GM18508 (cell line): ENCODE measurements around the gene AK9.

Experiments used
- ATAC-seq: cut with Tn5 transposase; IDR thresholded peaks from one replicate; pipeline ENCODE4 v1.9.1; 2021; ENCODE audit warnings: moderate number of reproducible peaks; ENCODE audit not compliant: insufficient read depth, unreplicated experiment

The AK9 gene

DNA sequence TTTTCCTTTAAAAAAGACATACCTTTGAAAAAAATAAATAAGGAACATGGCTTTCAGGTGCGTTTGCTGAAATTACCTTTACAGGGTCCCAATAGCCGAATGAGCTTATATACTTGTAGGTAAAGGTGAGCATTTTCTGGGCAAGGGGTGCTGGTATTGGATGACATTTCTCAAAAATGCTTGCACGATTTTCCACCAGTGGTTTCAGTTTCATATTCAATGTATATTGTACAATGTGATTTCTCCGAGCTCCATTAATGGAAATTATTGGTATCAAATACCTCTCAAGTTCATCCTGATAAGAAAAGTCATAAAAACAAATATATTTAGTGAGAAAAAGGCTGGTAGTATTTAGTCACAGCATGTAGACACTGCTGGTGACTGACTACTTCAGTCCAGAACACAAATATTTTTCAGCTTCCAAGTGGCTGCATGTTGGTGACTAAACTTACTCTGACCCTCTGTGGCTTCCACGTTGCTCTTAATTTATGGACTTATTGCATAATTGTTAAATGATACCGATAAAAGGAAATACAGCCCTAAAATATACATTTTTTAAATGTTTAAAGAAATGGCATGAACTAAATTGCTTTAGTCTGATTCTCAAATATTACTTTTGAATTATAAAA is 175.1 kb downstream of the AK9 start:
- ATAC-seq = no peak

DNA sequence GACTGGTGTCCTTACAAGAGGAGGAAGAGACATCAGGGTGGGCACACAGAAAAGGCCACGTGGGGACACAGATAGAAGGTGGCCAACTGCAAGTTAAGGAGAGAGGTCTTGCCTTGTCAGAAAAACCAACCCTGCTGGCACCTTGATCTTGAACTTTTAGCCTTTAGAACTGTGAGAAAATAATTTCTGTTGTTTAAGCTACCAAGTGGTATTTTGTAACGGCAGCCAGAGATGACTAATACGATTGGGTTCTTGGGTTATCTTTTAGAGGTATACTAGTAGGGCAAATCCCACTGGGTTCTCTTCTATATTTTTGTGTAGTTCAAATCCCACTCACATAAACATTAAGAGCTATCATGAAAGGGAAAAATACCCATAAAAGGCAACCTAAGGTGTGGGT is 176.1 kb downstream of the AK9 start:
- ATAC-seq = no peak

DNA sequence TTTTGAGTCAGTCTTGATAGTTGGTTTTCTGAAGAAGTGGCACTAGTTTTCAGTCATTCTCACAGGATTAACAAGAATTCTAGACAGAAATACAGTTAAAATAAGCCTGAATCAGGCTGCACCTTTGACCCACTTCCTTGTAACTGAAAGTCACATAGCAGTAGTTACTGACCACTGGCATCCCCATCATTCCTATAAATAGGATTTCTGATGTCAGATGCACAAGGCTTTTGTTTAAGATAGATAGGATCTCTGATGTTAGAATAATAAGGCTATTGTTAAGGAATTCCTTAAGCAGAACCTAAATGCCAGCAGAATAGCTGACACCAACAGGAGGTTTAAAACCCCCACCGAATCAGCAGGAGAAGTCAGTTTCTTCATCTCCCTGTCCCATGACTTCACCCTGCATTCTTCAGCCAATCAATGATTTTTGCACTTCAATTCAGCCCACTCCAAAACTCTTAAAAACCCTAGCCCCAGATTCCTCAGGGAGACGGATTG is 177.4 kb downstream of the AK9 start:
- no peak for ATAC-seq

DNA sequence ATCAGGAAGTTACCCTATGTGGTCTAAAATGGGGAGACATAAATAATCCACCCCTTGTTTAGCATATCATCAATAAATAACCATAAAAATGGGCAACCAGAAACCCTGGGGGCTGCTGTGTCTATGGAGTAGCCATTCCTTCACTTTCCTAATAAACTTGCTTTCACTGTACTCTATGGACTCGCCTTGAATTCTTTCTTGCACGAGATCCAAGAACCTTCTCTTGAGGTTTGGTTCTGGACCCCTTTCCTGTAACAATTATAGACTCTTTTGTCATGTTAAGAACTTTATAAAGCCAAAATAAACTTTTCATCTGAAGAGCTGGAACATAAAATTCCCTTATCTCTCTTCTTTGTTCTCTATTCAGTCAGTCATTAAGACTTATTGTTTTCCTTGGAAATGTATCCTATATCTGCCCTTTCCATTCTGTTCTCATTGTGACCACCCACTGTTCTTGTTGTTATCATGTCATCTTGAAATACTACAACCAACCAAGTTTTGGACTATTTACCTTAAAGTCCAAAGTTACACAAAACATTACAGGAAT is 178.7 kb downstream of the AK9 start:
- ATAC-seq = no peak

DNA sequence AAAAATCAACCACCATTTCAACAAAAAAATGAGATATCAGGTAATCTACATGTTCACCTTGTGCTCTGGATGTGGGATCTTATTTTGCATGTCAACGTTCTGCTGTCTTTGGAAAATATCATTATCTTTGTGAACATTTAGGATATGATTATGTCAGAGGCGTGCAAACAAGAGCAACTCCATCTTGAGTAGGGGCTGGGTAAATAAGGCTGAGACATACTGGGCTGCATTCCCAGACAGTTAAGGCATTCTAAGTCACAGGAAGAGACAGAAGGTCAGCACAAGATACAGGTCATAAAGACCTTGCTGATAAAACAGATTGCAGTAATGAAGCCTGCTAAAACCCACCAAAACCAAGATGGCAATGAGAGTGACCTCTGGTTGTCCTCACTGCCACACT is 179.2 kb downstream of the AK9 start:
- no peak for ATAC-seq

DNA sequence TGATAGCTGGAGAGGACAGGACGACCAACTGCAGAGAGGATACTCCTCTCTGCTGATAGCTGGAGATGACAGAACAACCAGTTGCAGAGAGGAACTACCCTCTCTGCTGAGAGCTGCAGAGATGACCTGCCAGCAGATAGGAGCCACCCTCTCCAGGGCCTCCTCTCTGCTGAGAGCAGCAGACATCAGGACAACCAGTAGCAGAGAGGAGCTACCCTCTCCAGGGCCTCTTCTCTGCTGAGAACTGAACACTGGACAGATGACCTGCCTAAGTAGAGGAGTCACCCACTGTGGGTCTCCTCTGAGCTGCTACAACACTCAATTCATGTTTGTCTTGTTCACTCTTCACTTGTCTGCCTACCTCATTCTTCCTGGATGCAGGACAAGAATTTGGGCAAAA is 180.6 kb downstream of the AK9 start:
- no peak for ATAC-seq

DNA sequence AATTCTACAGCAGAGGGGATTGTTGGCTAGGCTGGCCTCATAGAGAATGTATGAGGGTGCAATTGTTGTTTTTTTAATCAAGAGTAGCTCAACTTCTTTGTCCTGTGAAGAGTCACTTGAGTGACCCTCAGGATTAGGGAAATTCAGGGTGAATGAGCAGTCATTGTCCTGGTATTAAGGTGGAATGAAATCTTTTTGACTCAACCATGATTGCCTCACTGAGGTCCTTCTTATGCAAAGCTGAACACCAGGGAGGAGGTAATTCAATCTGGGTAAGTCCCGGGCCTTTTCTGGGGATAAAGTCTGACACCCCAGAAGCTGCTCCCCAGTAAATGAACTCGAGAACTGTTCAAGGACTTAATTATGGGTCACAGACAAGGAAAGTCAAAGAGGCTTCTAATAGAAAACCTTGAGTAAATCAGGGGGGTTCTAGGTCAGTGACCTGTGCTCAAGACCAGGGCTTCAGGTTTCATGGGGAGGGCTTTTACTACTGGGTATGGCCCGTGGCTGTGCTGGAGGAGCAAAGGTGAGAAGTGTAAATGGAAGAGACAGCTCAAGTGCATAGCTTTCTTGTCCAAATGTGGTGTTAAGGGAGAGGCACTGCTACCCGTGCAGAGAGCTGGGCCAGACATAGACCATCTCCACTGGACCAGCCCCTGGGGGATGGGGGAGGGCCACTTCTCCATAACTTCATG is 182.7 kb downstream of the AK9 start:
- no peak for ATAC-seq

DNA sequence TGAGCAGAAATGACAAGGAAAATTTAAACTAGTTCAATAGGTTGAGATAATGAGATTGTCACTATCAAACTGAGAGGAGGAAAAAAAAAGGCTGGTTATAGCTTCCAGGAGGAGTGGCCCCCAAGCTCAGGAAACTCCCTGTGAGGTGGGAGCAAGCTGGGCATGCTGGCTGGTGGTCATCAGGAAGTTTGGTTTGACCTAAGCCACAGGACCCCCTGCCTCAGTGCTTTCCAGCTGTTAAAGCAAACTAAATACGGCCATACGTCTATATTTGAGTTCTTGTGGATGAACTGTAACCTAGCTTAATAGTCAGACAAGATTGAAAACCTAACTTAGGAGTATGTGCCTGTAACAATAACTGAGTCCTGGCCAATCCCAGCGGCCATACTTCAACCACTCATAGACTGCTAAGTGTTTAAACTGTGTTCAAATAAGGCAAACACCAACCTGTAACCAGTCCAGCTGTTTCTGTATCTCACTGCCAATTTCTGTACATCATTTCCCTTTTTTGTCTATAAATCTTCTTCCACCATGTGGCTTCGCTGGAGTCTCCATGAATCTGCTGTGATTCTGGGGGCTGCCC is 183.4 kb downstream of the AK9 start:
- ATAC-seq = no peak

DNA sequence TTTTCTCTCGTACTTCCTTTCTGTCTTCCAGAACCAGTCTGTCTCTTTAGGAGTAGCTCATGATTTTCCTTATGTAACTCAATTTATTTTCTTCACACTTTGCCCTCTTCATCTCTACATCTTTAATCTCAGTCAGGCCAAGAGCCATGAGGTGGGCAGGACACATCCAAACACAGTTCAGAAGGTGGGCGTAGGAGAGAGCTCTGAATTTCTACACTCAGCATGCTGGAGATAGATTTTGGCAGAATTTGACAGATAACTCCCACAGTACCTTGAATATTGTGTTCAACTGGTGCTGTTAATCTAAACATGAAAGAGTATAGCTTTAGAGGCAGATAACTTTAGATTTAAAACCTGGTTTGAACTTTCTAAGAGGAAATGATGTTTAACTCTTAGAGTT is 184.2 kb downstream of the AK9 start:
- ATAC-seq = no peak

DNA sequence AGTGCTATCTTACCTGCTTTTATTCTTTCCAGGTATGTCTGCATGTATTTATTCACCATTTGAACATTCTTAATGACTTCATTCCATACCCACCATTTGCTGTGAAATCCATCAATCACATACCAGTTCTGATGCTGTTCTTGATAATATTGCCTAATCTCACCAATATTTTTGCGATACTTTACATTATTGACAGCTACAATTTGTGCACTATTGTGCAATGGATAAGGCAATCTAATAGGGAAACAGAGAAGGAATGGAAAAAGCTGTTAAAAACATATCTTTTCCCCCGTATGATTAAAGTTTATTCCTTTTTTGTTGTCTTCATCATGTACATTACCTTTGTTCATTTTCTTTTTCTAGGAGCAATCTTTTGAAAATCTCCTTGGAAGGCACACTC is 184.7 kb downstream of the AK9 start:
- ATAC-seq = no peak

DNA sequence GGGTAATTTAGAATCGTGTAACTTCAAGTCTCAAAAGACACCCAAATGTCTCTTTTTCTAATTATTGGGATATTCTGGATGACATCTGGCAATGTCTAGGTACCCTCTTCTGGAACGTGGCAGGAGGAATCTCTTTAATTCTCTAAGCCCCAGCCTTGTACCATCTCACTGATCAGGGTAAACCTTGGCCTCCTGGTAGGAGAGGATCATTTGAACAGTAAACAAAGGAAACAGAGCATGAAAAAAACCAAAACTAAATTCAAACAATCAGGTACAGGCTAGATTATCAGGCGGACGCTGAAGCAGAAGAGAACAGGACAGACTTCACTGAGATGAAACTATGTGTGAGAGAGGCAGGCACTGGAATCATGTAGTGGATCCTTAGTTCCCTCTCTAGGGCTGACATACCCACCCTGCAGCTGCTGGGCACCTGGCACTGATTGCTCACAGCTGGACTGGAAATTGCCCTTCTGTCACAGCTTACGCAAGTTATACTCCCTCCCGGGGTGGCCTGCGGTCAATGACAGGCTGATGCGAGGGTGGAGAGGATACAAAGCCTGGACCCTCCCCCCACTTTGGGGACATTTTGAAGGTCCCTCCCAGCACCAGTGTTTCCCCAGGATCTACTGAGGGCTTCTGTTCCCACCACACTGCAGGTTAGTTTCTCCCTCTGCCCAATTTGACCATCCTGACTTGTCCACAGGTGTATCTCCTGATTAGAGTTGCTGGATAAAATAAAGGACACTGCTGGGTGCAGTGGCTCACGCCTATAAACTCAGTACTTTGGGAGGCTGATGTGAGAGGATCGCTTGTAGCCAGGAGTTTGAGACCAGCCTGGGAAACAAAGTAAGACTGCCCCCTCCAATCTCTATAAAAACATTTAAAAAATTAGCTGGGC is 187.4 kb downstream of the AK9 start:
- ATAC-seq = no peak

DNA sequence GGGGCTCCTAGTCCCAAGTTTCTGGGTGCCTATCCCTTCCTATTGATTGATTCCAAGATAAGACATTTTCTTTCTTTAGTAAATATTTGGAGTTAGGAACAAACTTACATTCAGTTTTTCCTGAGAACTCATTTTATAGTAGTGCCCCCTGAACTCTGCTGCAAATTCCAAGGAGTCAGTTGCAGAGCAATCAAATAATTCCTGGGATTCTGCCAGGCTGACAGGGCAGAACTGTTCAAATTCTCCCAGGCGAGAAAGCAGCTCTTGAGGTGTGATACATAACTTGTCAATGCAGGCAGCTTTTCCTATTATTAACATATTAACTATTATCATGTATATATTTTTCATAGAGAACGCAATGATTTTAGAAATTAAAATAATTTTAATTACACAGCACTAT is 192.1 kb downstream of the AK9 start:
- no peak for ATAC-seq

DNA sequence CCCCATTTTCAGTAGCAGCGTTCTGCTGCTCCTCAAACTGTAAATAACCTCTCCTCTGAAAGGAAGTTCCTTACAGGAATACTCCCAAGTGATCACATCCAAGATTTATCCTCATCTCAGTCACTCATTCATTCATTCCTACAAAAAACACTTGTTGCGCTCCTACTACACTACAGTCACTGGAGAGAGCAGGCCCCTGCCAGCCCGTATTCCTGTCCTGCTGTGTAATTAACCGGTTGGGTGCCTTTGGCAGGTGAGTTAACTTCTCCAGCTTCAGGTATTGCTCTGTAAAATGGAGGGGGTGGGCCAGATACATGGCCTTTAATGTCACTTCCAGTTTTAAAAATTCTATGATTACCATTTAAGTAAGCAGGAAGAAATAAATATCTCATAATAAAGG is 192.9 kb downstream of the AK9 start:
- no peak for ATAC-seq

DNA sequence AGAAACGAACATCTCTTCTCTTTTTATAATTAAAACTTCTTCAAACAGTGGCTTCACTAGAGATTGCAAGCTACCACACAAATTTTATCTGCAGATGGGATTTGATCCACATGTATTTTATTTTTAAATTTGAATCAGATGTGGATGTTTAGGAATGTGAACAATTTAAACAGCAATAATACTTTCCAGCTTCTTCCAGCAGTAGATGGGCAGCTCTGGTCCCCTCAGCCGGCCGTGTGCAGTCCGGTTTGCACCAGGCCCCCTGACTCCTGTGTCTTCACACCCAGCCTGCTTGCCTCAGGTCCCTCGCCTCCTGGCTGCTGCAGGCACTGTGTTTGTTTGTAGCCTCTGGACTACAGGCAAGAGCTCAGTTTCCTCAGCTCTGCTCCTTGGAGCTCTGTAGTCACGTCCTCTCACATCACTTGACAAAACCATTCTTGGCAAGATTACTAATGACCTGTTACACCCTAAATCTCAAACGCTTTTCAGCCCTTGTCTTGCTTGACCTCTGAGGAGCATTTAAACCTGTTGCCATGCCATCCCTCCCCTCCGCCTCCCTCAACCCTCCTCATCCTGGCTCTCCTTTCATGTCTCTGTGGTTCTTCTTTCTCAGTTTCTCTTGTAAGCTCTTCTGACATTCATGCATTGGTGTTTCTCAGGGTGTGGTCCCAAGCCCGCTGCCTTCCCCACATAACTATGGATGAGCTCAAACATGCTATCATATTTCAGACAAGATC is 194.8 kb downstream of the AK9 start:
- no peak for ATAC-seq

DNA sequence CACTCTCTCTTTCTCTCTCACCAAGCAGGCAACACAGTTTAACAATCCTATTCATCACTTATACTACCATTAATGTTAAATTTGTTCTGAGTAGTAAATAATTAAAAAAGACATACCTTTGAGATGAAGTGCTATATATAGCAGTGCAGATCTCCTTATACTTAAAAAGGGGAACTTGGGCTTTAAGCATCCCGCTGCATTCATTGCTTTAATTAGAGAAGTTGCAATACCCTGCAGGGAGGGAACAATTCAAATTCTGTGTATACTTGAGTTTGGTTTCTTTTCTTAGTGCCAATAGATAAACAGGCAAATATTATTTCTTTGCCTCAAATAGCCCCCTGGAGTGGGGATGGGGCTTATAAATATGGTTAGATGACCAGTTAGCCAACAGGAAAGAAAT is 197.1 kb downstream of the AK9 start:
- ATAC-seq = no peak

DNA sequence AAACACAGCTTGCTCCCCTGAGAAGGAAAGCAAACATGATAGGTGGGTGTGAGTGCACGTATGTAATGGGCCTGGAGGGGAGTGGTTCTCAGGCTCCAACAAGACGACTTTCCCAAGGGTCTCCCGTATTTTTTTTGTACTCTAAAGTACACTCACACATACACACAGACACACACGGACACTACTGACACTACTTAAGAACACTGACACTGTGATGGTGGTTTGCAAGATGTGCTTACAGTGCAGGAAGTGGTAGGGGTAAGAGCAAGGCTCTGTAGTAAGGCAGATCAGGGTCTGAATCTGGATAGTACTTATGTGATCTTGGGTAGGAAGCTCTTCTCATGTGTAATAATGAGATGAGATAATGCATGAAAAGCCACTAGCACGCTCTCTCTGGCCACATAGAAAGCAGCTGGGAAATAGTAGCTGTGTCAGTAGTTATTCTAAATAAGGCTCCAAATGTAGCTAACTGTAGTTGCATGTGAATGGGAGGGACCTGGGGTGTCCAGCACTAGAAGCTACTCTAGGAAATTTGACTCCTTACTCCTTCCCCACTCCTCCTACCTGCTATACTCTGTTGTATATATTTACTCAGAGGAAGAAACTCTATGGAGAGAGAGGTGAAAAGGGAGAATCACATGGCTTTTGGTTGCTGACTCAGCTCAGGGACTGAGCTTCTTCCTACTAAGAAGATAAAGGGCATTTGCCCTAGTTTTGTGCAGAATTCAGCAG is 199.6 kb downstream of the AK9 start:
- ATAC-seq = no peak

DNA sequence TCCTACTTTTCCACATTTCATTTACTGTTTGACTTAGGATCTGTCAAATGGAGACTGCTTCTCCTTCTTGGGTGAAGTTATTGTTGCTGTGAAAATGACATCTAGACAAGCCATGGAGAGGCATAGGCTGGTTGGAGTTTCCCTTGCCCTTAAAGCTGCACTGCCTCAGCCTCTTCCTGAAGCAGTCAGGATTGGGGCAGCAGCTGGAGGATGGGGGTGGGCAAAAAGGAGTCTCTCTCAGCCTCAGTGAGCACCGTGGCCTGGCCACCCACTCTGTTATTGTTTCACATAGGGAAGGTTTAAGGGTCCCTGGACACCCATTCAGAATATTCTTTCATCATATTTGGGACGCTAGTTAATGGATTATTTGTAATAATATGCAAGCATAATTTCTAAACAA is 200.3 kb downstream of the AK9 start:
- ATAC-seq = no peak

DNA sequence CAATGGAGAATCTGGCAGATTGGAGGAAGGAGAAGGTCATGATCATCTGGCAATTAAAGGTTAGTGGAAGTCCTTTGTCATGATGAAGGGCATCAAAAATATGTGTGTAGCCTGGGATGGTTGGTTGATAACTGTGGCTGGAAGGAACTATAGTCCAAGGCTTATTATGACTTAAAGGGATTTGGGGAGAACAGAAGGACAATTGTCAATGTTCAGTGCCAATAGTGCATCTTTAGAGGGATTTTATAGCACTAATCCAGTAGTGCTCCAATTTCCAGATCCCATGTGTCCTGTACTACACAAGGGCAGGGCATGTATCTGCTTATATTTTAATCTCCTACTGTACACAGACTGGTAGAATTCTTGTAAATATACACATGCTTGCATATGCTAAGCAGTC is 203.0 kb downstream of the AK9 start:
- ATAC-seq = no peak

DNA sequence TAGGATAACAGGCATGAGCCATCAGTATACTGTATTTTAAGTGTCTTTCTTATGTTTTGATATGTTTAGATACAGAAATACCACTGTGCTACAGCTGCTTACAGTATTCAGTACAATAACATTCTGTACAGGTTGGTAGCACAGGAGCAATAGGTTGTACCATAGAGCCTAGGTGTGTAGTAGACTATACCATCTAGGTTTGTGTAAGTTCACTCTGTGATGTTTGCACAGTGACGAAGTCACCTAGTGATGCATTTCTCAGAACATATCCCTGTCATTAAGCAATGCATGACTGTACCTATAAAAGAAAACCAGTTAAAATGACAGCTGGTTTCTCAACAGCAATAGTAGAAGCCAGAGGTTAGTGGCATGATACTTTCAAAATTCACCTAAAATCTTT is 204.9 kb downstream of the AK9 start:
- ATAC-seq = no peak
